ENCODE results near the gene SRP14. TPM values are rescaled to one million over a fixed set of nuclear protein-coding genes. Genes with fewer than 3 reads are reported as not detected.
A peak's percentile ranks its signal among the peaks of the same experiment; 100 is the strongest.

Gene SRP14
- total and polyA plus RNA-seq, 2 donors, result 374 to 522 TPM

DNA sequence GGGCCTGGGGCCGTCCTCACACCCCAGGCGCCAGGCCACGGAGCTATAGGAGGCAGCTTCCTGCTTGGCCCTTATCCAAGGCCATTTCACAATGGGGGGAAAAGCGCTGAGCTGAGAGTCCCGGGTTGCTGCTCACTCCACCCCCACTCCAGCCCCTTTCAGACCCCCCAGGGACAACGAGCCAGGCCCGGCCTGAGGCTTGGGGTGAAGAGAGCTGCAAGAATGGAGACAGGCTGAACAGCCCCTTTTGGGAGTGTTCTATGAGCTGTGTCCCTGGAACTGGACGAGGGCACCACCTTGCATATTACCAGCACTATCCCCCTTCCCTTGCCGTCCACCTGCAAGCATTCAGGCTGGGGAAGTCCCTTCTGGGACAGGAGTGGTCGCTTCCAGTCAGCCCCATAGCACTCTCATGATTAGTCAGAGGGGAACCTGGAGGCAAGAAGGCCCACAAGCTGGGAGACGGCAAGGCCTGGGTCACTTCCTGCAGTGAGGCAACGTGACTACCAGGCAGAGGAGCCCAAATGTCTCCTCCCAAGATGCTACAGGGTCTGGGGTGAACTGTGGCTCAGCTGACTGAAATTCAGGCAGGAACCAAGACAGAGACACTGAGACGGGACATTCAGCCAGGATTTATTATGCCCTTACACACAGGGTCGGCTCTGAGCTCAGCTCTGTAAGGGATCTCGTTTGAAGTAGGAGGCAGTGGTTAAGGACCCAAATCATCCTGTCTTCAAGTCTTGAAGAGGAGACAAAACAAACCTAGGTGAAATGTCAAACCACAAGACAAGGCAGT, 8.6 kb upstream of the SRP14 start:
- peak overlapping the region; percentile 97 to 100 for H3K27ac ChIP-seq (ENCODE audit: low read depth in 1 of 2, low read length in 1 of 2)
- peaks cover 0 to 11% of the 10 kb centered on the region in 2 donors for H3K36me3 ChIP-seq (ENCODE audit: control insufficient read depth in 2 of 2, insufficient read depth in 2 of 2, low read length in 1 of 2)

DNA sequence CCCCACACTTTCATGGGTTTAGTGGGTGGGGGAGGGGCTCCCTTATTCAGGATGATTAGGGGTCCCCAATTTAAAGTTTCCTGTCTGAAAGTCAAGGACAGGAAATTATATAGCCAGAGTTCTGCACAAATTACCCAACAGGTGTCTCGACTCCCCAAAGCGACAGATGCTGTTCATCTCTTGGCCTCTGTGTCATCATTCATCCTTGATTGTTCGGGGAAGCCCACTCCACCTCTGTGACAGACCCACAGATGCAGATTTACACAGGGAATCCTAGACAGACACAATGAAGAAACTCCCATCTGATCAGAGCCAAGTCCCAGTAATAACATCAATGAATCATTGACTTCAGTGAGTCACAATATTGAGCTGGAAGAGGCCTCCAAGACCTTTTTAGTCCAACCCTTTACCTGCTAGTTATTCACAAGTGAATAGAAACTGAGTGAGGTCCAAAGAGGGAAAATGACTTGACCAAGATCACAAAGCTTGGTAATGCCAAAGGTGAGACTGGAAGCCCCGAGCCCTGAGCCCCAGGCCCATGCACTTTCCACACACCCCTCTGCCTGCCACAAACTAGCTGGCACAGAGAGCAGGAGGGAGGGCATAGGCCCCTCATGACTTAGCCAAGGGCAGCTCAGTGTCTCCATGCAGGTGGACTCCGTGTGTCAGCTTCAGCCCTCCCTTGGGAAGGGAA, 7.9 kb upstream of the SRP14 start:
- Histone ChIP-seq H3K4me1 (ENCODE audit: control insufficient read depth in 2 of 2, insufficient read depth in 2 of 2, low read length in 2 of 2) (peaks cover 63 to 77% of the 10 kb centered on the region in 2 donors), H3K4me3 (ENCODE audit: low read length in 2 of 2) (no peak overlapping the region), H3K36me3 (ENCODE audit: control insufficient read depth in 2 of 2, insufficient read depth in 2 of 2, low read length in 1 of 2) (peaks cover 0 to 11% of the 10 kb centered on the region in 2 donors), H3K9me3 (ENCODE audit: control insufficient read depth in 2 of 2, insufficient read depth in 1 of 2, low read length in 1 of 2) (peaks cover 0 to 2% of the 10 kb centered on the region in 2 donors), H3K27ac (ENCODE audit: low read depth in 1 of 2, low read length in 1 of 2) (peak overlapping the region; percentile 97 to 100), H3K27me3 (ENCODE audit: control insufficient read depth in 2 of 2, insufficient read depth in 1 of 2, low read length in 1 of 2) (no peaks in the 10 kb centered on the region)
- 52% methylated on average over 5 of the region's 5 CpGs for WGBS
- DNase-seq (ENCODE audit: low read depth in 6 of 9, low spot score in 9 of 9), result peak in 1 of 9 donors; percentile 59

More for the DNA sequence above, 8.6 kb upstream of the SRP14 start:
- Histone ChIP-seq H3K4me1 (ENCODE audit: control insufficient read depth in 2 of 2, insufficient read depth in 2 of 2, low read length in 2 of 2) (peaks cover 71 to 85% of the 10 kb centered on the region in 2 donors), H3K9me3 (ENCODE audit: control insufficient read depth in 2 of 2, insufficient read depth in 1 of 2, low read length in 1 of 2) (peaks cover 0 to 2% of the 10 kb centered on the region in 2 donors), H3K27me3 (ENCODE audit: control insufficient read depth in 2 of 2, insufficient read depth in 1 of 2, low read length in 1 of 2) (no peaks in the 10 kb centered on the region), H3K4me3 (ENCODE audit: low read length in 2 of 2) (peak overlapping the region in 1 of 2 donors; percentile 12)
- WGBS, result 29% methylated on average over 15 of the region's 15 CpGs
- DNase-seq (ENCODE audit: low read depth in 6 of 9, low spot score in 9 of 9), result peak in 2 of 9 donors; percentile 49 to 77

DNA sequence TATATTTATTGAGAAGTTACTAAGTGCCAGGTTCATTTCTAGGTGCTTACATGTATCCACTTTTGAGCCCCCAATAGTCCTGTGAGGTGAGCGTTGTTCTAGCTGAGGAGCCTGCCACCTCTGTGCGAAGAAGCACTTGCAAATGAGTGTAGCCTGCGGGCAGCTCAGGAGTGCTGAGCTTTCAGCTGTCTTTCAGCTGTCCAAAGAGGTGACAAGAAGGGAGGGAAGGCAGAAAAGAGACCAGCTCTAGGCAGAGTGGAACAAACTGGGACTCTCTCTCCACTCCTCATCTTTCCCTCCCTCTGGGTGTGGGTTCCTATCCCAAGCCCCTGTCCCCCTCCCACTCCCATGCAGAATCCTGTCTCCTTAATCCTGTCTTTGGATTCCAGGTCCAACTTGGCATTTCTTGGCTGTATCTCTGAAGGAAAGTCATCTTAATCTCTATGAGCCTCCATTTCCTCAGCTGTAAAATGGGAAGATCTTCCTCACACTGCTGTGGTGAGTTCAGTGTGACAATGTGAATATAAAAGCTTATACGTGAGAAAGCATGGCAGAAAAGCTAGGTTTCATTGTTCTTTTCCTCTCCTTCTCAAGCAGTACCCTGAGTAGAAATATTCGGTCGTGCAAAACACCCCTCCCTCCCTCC, 6.7 kb upstream of the SRP14 start:
- Histone ChIP-seq H3K36me3 (ENCODE audit: control insufficient read depth in 2 of 2, insufficient read depth in 2 of 2, low read length in 1 of 2) (peaks cover 0 to 11% of the 10 kb centered on the region in 2 donors), H3K4me1 (ENCODE audit: control insufficient read depth in 2 of 2, insufficient read depth in 2 of 2, low read length in 2 of 2) (peaks cover 53 to 67% of the 10 kb centered on the region in 2 donors), H3K27me3 (ENCODE audit: control insufficient read depth in 2 of 2, insufficient read depth in 1 of 2, low read length in 1 of 2) (no peaks in the 10 kb centered on the region), H3K9me3 (ENCODE audit: control insufficient read depth in 2 of 2, insufficient read depth in 1 of 2, low read length in 1 of 2) (peaks cover 0 to 1% of the 10 kb centered on the region in 2 donors), H3K27ac (ENCODE audit: low read depth in 1 of 2, low read length in 1 of 2) (peak overlapping the region; percentile 25 to 100), H3K4me3 (ENCODE audit: low read length in 2 of 2) (peak overlapping the region in 1 of 2 donors; percentile 29)
- WGBS, result 94% methylated on average over 6 of the region's 6 CpGs
- no peak for DNase-seq (ENCODE audit: low read depth in 6 of 9, low spot score in 9 of 9)

DNA sequence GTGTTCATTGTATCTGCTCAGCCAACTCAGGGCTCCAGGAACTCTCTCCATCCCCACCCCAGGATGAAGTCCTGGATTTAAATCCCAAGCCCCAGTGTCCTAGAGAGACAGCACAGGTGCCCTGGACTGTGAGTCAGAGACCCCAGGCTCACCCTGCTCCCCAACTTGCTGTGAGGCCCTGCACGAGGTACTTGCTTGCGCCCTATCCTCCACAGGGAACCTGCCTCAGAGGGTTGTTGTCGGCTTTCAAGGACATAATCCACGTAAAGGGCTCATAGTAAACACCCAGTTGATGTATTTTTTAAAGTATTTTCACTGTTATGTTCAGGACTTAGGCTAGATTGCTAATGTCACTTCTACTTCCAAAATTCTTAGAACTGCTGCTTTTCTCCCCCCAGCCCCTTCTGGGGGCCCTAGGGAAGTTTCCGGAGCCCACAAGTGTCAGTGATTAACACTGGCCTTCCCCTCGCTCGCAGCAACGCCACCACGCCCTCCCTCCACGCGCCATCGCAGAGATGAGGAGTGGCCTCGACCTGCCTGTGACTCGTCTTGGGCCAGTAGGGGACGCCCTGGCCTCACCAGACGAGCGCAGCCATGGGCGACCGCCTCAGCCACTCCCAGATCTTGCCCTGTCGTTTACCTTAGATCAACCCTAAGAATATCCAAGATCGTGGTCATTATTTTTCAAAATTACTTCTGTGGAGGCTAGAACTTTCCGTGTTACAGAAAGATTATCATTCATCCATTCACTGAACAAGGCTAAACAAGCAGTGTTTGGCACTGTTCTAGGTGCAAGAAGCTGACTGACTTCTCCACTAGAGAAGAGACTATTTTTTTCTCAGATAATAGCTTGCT, 6.0 kb upstream of the SRP14 start:
- H3K9me3 ChIP-seq (ENCODE audit: control insufficient read depth in 2 of 2, insufficient read depth in 1 of 2, low read length in 1 of 2), result no peaks in the 10 kb centered on the region
- H3K36me3 ChIP-seq (ENCODE audit: control insufficient read depth in 2 of 2, insufficient read depth in 2 of 2, low read length in 1 of 2), result peaks cover 0 to 11% of the 10 kb centered on the region in 2 donors
- peak in 5 of 9 donors; percentile 72 to 89 (median 80) for DNase-seq (ENCODE audit: low read depth in 6 of 9, low spot score in 9 of 9)
- peaks cover 49 to 67% of the 10 kb centered on the region in 2 donors for H3K4me1 ChIP-seq (ENCODE audit: control insufficient read depth in 2 of 2, insufficient read depth in 2 of 2, low read length in 2 of 2)
- no peaks in the 10 kb centered on the region for H3K27me3 ChIP-seq (ENCODE audit: control insufficient read depth in 2 of 2, insufficient read depth in 1 of 2, low read length in 1 of 2)
- 8% methylated on average over 22 of the region's 22 CpGs for WGBS
- peak overlapping the region; percentile 25 to 100 for H3K27ac ChIP-seq (ENCODE audit: low read depth in 1 of 2, low read length in 1 of 2)
- H3K4me3 ChIP-seq (ENCODE audit: low read length in 2 of 2), result peak overlapping the region in 1 of 2 donors; percentile 29

DNA sequence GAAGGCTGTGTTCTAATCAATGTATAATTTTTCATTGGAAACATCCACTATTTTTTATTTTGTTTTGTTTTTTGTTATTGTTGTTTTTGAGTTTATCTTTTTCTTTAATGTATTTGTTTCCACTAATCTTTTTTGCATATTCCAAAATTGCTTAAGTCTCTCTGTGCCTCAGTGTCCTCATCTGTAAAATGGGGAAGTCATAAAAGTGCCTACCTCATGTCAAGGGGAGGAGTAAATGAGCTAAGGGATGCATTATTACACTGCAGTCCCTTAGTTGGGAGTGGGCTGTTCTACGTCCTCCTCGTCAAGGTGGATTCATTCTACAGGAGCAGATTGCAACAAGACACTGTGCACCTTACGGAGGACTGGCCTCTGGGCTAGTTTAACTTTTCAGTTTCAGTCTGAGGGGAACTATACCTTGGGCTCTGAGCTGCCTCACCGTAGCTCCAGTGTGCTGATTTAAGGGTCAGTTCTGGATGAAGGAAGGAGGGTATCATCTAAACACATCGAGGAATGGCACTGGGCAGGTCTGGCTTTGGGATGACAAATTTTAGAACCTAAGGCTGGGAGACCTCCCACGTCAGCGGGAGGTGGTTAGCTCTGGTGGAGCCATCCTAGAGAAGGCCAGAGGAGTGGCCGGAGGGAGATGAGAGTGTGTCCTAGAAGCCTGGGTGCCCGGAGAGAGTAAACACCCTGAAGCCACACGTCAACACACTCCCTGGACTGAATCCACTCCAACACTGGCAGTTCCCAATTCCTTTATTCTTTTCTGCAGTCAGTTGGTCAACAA, 5.1 kb upstream of the SRP14 start:
- peak overlapping the region in 1 of 2 donors; percentile 3 for H3K27ac ChIP-seq (ENCODE audit: low read depth in 1 of 2, low read length in 1 of 2)
- H3K27me3 ChIP-seq (ENCODE audit: control insufficient read depth in 2 of 2, insufficient read depth in 1 of 2, low read length in 1 of 2), result no peaks in the 10 kb centered on the region
- WGBS, result 96% methylated on average over 10 of the region's 10 CpGs
- H3K9me3 ChIP-seq (ENCODE audit: control insufficient read depth in 2 of 2, insufficient read depth in 1 of 2, low read length in 1 of 2), result no peaks in the 10 kb centered on the region
- peaks cover 42 to 63% of the 10 kb centered on the region in 2 donors for H3K4me1 ChIP-seq (ENCODE audit: control insufficient read depth in 2 of 2, insufficient read depth in 2 of 2, low read length in 2 of 2)
- H3K36me3 ChIP-seq (ENCODE audit: control insufficient read depth in 2 of 2, insufficient read depth in 2 of 2, low read length in 1 of 2), result peaks cover 0 to 11% of the 10 kb centered on the region in 2 donors
- DNase-seq (ENCODE audit: low read depth in 6 of 9, low spot score in 9 of 9), result no peak
- no peak overlapping the region for H3K4me3 ChIP-seq (ENCODE audit: low read length in 2 of 2)

DNA sequence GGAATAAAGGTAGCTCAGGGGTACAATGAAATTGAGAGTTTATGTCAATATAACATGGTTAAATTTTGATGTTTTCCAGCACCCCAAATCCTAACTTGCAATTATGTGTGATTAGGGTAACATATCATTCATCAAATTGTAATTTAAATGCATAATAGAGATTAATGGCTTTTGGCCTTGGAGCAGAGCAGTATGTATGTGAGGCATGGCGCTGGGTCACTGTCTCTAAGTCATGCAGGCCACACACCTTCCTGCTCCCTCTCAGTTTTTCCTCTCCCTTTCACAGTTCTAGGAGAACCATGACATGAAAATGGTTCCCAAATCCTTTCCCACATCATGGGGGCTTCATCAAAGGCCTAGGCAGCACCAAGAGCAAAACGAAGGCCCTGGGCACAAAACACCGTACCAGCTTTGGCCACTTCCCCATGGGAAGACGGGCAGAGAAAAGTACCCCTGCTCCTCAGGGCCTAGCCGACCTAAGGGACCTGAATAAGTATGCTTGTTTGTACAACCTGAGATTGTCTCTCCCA, 3.9 kb upstream of the SRP14 start:
- Histone ChIP-seq H3K9me3 (ENCODE audit: control insufficient read depth in 2 of 2, insufficient read depth in 1 of 2, low read length in 1 of 2) (no peaks in the 10 kb centered on the region), H3K36me3 (ENCODE audit: control insufficient read depth in 2 of 2, insufficient read depth in 2 of 2, low read length in 1 of 2) (peaks cover 0 to 11% of the 10 kb centered on the region in 2 donors), H3K27ac (ENCODE audit: low read depth in 1 of 2, low read length in 1 of 2) (no peak overlapping the region), H3K4me3 (ENCODE audit: low read length in 2 of 2) (no peak overlapping the region), H3K4me1 (ENCODE audit: control insufficient read depth in 2 of 2, insufficient read depth in 2 of 2, low read length in 2 of 2) (peaks cover 37 to 54% of the 10 kb centered on the region in 2 donors), H3K27me3 (ENCODE audit: control insufficient read depth in 2 of 2, insufficient read depth in 1 of 2, low read length in 1 of 2) (no peaks in the 10 kb centered on the region)
- 97% methylated on average over 5 of the region's 5 CpGs for WGBS
- no peak for DNase-seq (ENCODE audit: low read depth in 6 of 9, low spot score in 9 of 9)

DNA sequence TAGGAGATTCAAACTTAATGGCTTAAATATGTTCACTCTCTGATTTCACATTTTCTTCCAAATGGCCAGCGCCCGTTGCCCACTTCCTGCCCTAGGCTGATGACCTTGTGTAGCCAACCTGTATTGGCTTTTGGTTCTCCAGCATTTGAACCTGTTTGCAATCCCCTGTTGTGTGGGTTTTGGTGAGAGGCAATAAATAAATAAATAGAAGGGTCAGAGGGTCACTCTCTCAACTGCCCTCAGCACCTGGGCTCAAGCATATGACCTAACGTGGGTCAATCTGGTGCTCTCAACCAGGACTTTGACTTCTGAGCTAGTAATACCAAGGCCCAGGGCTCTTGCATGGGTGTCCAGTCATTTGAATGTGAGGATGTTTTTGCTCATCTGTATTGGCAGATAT, 1.8 kb upstream of the SRP14 start:
- Histone ChIP-seq H3K9me3 (ENCODE audit: control insufficient read depth in 2 of 2, insufficient read depth in 1 of 2, low read length in 1 of 2) (no peaks in the 10 kb centered on the region), H3K4me1 (ENCODE audit: control insufficient read depth in 2 of 2, insufficient read depth in 2 of 2, low read length in 2 of 2) (peaks cover 19 to 36% of the 10 kb centered on the region in 2 donors), H3K36me3 (ENCODE audit: control insufficient read depth in 2 of 2, insufficient read depth in 2 of 2, low read length in 1 of 2) (peaks cover 12 to 13% of the 10 kb centered on the region in 2 donors), H3K4me3 (ENCODE audit: low read length in 2 of 2) (no peak overlapping the region), H3K27ac (ENCODE audit: low read depth in 1 of 2, low read length in 1 of 2) (peak overlapping the region; percentile 42 to 64), H3K27me3 (ENCODE audit: control insufficient read depth in 2 of 2, insufficient read depth in 1 of 2, low read length in 1 of 2) (no peaks in the 10 kb centered on the region)
- no peak for DNase-seq (ENCODE audit: low read depth in 6 of 9, low spot score in 9 of 9)
- WGBS, result 95% methylated on average over 3 of the region's 3 CpGs

DNA sequence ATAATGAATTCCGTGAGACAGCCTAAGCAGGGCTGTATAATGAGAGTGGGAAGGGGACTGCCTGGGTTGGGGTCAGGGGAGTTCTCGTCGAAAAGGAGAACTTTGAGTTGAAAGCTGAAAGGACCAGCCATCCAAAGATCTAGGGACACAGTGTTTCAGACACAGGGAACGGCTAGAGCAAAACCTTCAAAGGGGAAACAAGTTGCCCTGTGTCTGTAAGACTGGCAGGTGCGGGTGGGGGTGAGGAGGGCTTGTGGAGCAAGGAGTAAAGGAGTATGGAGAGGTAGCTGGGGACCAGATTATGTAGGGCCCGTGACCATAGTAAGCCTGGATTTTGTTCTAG, 1.3 kb upstream of the SRP14 start:
- H3K9me3 ChIP-seq (ENCODE audit: control insufficient read depth in 2 of 2, insufficient read depth in 1 of 2, low read length in 1 of 2), result no peaks in the 10 kb centered on the region
- DNase-seq (ENCODE audit: low read depth in 6 of 9, low spot score in 9 of 9), result peak in 1 of 9 donors; percentile 51
- no peaks in the 10 kb centered on the region for H3K27me3 ChIP-seq (ENCODE audit: control insufficient read depth in 2 of 2, insufficient read depth in 1 of 2, low read length in 1 of 2)
- peak overlapping the region in 1 of 2 donors; percentile 22 for H3K4me3 ChIP-seq (ENCODE audit: low read length in 2 of 2)
- peaks cover 17 to 31% of the 10 kb centered on the region in 2 donors for H3K4me1 ChIP-seq (ENCODE audit: control insufficient read depth in 2 of 2, insufficient read depth in 2 of 2, low read length in 2 of 2)
- H3K27ac ChIP-seq (ENCODE audit: low read depth in 1 of 2, low read length in 1 of 2), result peak overlapping the region; percentile 64 to 77
- H3K36me3 ChIP-seq (ENCODE audit: control insufficient read depth in 2 of 2, insufficient read depth in 2 of 2, low read length in 1 of 2), result peaks cover 12 to 18% of the 10 kb centered on the region in 2 donors
- WGBS, result 70% methylated on average over 6 of the region's 6 CpGs

Data from thymus (tissue), 11 donors.